GM19099 (cell line): ENCODE results near the gene ACOX3.

Experiments used
- POLR2A ChIP-seq: IDR thresholded peaks from 3 replicates; pipeline ENCODE4 v1.6.1; 2011; ENCODE audit warnings: low read depth; ENCODE audit not compliant: insufficient read length; ENCODE audit errors: extremely low read depth

Gene ACOX3

GRCh38 chr4:8443801-8444200, 3.3 kb upstream of the ACOX3 start:
- no peak for TF ChIP-seq POLR2A

DNA sequence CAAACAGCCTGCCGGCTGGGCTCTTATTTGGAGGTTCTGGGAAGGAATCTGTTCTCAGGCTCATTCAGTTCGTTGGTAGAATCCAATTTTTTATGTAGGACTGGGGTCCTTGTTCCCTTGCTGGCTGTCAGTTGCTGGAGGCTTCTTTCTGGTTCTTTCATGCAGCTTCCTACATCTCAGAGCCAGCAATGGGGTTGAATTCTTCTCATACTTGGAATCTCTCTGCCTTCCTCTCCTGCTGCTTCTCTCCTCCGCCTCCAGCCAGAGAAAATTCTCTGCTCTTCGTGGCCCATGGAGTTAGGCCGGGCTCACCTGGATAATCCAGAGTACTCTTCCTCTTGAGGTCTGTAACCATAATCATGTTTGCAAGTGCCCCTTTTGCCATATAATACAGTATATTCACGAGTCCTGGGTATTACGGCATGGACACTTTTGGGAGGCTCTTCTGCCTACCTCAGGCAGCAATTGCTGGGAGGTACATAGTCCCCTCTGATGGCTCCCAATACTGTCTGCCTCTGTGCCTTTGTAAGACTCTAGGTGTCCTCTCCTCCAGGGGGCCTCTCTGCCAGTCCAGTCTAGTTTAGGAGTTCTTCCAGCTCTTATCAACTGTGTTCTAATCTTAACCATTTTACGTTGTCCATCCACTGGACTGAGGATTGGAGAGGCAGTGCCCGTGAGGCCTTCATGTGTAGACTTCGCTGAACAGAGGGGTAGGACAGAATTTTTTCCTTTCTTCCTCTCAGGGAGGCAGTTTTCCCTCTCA, 2.3 kb upstream of the ACOX3 start:
- no peak for TF ChIP-seq POLR2A

- TF ChIP-seq POLR2A, result no peak
These were observed 1.1 kb upstream of the ACOX3 start for GRCh38 chr4:8441499-8442091.

GRCh38 chr4:8439914-8440491, 520 bp downstream of the ACOX3 start:
- no peak for TF ChIP-seq POLR2A

- TF ChIP-seq POLR2A, result no peak
These were observed 1.4 kb downstream of the ACOX3 start for GRCh38 chr4:8439168-8439567.

DNA sequence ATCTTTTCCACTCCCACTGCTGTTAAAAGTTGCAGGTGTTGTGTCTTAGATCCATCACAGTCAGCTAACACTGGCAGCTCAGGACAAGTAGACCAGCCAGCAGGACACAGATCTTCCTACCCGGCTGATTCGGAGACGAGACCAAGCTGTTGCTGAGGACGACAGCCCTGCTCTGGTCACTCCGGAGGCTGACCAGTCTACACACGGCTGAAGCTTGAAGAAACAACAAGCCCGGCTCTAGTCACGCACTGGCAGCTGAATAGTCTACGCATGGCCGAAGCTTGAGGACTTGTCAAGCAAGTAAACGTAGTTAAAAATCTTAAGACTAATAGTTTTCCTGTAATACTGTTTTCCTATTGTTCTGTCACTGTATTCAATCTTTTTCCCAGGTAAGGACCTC, 1.8 kb downstream of the ACOX3 start:
- TF ChIP-seq POLR2A, result no peak

GRCh38 chr4:8437281-8437680, 3.2 kb downstream of the ACOX3 start:
- TF ChIP-seq POLR2A, result no peak

GRCh38 chr4:8435656-8436121, 4.8 kb downstream of the ACOX3 start:
- peak; percentile 49 for TF ChIP-seq POLR2A

DNA sequence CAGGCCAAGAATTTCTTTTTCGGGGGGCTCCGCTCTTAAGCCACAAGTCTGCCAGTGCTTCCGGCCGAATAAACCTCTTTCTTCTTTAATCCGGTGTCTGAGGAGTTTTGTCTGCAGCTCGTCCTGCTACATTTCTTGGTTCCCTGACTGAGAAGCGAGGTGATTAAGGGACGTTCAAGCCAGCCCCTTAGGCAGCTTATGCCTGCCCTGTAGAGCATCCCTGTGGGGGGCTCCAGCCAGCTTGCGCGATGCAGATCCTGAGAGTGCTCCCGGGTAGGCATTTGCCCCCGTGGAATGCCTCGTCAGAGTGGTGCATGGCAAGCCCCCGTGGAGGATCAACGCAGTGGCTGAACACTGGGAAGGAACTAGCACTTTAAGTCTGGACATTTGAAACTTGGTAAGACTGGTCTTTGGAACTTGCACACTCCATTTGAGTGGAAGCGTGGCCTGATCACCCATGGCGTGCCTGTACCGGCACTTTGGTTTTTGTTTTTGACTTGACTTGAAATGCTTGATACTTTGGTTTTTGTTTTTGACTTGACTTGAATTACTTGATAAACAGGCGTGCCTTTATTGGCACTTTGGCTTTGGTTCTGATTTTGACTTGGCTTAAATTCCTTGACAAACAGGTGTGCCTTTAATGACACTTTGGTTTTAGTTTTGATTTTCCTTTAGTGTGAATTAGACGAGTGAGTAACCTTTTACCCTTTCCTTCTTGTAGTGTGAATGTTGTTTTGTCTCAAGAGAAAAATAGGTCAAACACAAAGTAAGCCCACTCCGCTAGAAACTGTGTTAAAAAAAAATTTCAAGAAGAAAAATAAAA, 6.1 kb downstream of the ACOX3 start:
- no peak for TF ChIP-seq POLR2A

GRCh38 chr4:8433136-8433535, 7.4 kb downstream of the ACOX3 start:
- no peak for TF ChIP-seq POLR2A

DNA sequence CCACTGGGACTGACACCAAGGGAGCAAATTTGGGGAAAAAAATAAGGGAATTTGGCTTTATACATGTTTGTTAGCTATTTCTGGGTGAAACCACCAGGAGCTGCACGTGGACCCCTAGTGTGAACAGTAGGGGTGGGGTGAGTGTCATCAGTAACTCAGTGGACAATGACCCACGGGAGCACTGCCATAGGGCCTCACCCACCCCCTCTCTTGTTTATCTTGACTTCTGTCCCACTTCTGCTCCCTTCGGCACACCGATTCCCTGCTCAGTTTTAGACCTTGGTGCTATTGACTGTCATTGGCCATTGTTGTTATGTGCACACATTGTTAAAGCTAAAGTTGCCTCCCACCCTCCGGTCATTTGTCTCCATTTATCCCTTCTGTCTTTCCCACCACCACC, 9.0 kb downstream of the ACOX3 start:
- no peak for TF ChIP-seq POLR2A

GRCh38 chr4:8428288-8429097, 12.0 kb downstream of the ACOX3 start:
- TF ChIP-seq POLR2A, result peak; percentile 79

DNA sequence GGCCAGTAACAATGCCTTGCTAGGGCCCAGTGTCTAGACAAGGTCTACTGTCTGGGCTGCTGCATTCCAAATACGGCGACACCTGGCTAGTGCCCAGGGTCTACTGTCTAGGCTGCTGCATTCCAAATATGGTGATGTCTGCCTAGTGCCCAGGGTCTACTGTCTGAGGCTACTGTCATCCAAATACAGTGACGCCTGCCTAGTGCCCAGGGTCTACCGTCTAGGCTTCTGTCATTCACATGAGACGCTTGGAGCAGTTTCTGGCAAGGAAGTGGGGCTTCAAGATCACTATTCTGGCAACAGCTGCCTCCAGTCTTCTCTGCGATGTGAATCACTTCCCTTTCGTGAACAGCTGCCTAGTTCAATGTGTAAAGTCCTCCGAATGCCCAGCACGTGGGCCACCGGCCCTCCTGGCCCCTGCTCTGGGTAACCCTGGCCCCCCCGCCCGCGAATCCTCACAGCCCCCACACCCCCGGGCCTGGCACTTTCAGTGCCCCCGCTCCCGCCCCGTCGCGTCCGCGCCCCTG, 12.7 kb downstream of the ACOX3 start:
- TF ChIP-seq POLR2A, result no peak

DNA sequence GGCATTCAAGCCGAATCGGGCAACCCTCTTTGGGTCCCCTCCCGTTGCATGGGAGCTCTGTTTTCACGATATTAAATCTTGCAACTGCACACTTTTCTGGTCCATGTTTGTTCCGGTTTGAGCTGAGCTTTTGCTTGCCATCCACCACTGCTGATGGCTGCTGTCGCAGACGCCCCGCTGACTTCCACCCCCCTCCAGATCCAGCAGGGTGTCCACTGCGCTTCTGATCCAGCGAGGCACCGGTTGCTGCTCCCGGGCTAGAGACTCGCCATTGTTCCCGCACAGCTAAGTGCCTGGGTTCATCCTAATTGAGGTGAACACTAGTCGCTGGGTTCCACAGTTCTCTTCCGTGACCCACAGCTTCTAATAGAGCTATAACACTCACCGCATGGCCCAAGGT, 13.3 kb downstream of the ACOX3 start:
- no peak for TF ChIP-seq POLR2A
